Erythroblast (primary cell): ENCODE measurements around the gene TYSND1.

Source experiments
- GATA1 ChIP-seq: IDR thresholded peaks from 2 replicates; pipeline ENCODE4 v1.6.1; 2011; ENCODE audit warnings: low read depth, mild to moderate bottlenecking, control low read depth, low read length, moderate library complexity
- POLR2A ChIP-seq: IDR thresholded peaks from 2 replicates; pipeline ENCODE4 v1.6.1; 2011; ENCODE audit warnings: mild to moderate bottlenecking, low read length

- no peak for TF ChIP-seq POLR2A
- no peak for TF ChIP-seq GATA1
Measured at GRCh38 chr10:70186571-70186970, 40.1 kb upstream of the TYSND1 start.
